Endothelial cell of umbilical vein (primary cell): Measurements from ENCODE around the gene POLR1H. TPM values are rescaled to one million over a fixed set of nuclear protein-coding genes. Genes with fewer than 3 reads are reported as not detected.
"Not testable (repeated sequence)": the region's sequence is repeated elsewhere in the genome, so short reads cannot be mapped to it uniquely, and the experiment has no call there.

ENCODE experiments used
- BruUV-seq: library from RNA; stranded (reverse); fragments of 400-500 nt; replicated peaks from 2 replicates; lab custom pipeline; 2021; lab: Mats Ljungman, UMichigan
- CTCF ChIA-PET: fragments of 300-600, 350-600 bp; sonication (Branson Sonifier 250); formaldehyde crosslinking; loops from one replicate; lab custom pipeline; 2021; ENCODE audit warnings: antibody characterized with exemption, inconsistent platforms; lab: Charles Lee
- POLR2A ChIA-PET: fragments of 300-600, 350-600 bp; sonication (Branson Sonifier 250); formaldehyde crosslinking; loops from one replicate; lab custom pipeline; 2021; ENCODE audit warnings: antibody characterized with exemption, inconsistent platforms; lab: Charles Lee
- DNase-seq: peaks from one replicate; pipeline ENCODE4 v3.0.0-alpha.2; 2011; ENCODE audit warnings: low read depth, low spot score
- FAIRE-seq: peaks from 2 replicates; lab custom pipeline; 2011; peaks lifted over from hg19 to GRCh38; lab: Jason Lieb, UNC
- H2AFZ ChIP-seq: 2 replicates; pipeline ENCODE4 v1.6.0; 2012; ENCODE audit warnings: low read depth, low read length, control low read depth, inconsistent platforms
- H3K27ac ChIP-seq: 2 replicates; pipeline ENCODE4 v1.5.1; 2011; ENCODE audit warnings: low read depth, mild to moderate bottlenecking, control low read depth, low read length, moderate library complexity; ENCODE audit not compliant: insufficient read depth
- H3K27me3 ChIP-seq, 2 experiments: 2 replicates each; pipeline versions ENCODE4 v1.6.0 to v1.6.1; 2011; ENCODE audit warnings: low read length in 2 of 2, mixed read lengths in 1 of 2; ENCODE audit not compliant: control insufficient read depth in 2 of 2, insufficient read depth in 2 of 2
- H3K36me3 ChIP-seq, 2 experiments: 2 replicates in 1 of 2; 3 replicates in 1 of 2; pipeline ENCODE4 v1.5.1; 2011; ENCODE audit warnings: low read length in 2 of 2, mild to moderate bottlenecking in 1 of 2, moderate library complexity in 1 of 2; ENCODE audit not compliant: control insufficient read depth in 2 of 2, insufficient read depth in 2 of 2; ENCODE audit errors: extremely low read depth in 1 of 2
- H3K4me1 ChIP-seq: 3 replicates; pipeline ENCODE4 v1.5.1; 2011; ENCODE audit warnings: mild to moderate bottlenecking, low read length; ENCODE audit not compliant: control insufficient read depth, insufficient read depth; ENCODE audit errors: extremely low read depth
- H3K4me2 ChIP-seq: 2 replicates; pipeline ENCODE4 v1.6.1; 2011; ENCODE audit warnings: low read length, control low read depth, mixed read lengths; ENCODE audit not compliant: insufficient read depth
- H3K4me3 ChIP-seq, 3 experiments: fragments of 200-600 bp in 1 of 3; sonication (generic), shearing (Covaris generic) in 1 of 3; replicated peaks in 1 of 3; 2 replicates each; pipeline ENCODE4 v1.5.1; 2011 to 2016; ENCODE audit warnings: control low read depth in 3 of 3, low read length in 3 of 3, mild to moderate bottlenecking in 2 of 3, inconsistent platforms in 1 of 3, low read depth in 1 of 3, moderate library complexity in 1 of 3; ENCODE audit not compliant: insufficient read depth in 1 of 3
- H3K79me2 ChIP-seq: 2 replicates; pipeline ENCODE4 v1.6.0; 2012; ENCODE audit warnings: low read length, inconsistent platforms; ENCODE audit not compliant: control insufficient read depth, insufficient read depth
- H3K9ac ChIP-seq: replicated peaks from 2 replicates; pipeline ENCODE3; 2011; ENCODE audit warnings: low read length, control low read depth; ENCODE audit not compliant: insufficient read depth; ENCODE audit errors: extremely low read depth
- H3K9me1 ChIP-seq: replicated peaks from 3 replicates; pipeline ENCODE4 v1.6.0; 2011; ENCODE audit warnings: mild to moderate bottlenecking, low read length; ENCODE audit not compliant: control insufficient read depth, insufficient read depth; ENCODE audit errors: extremely low read depth
- H3K9me3 ChIP-seq: replicated peaks from 2 replicates; pipeline ENCODE4 v1.5.1; 2012; ENCODE audit warnings: low read length, inconsistent platforms; ENCODE audit not compliant: control insufficient read depth, insufficient read depth
- H4K20me1 ChIP-seq: replicated peaks from 2 replicates; pipeline ENCODE3; 2011; ENCODE audit warnings: mild to moderate bottlenecking, low read length; ENCODE audit not compliant: control insufficient read depth, insufficient read depth; ENCODE audit errors: extremely low read depth
- CTCF ChIP-seq, 2 donors: IDR thresholded peaks; 1 replicate in 1 of 2; 2 replicates in 1 of 2; pipeline ENCODE4 v1.5.1; 2011; ENCODE audit warnings: low read length in 2 of 2, mild to moderate bottlenecking in 2 of 2, moderate library complexity in 2 of 2, control low read depth in 1 of 2, inconsistent platforms in 1 of 2, low read depth in 1 of 2; ENCODE audit not compliant: insufficient read depth in 1 of 2; ENCODE audit errors: extremely low read depth in 1 of 2
- EZH2 ChIP-seq: IDR thresholded peaks from 2 replicates; pipeline ENCODE4 v1.6.1; 2012; ENCODE audit warnings: borderline replicate concordance, low read depth, mild to moderate bottlenecking, moderate library complexity, low read length, inconsistent platforms; ENCODE audit not compliant: severe bottlenecking
- FOS ChIP-seq: IDR thresholded peaks from 2 replicates; pipeline ENCODE4 v1.6.1; 2011; ENCODE audit warnings: mild to moderate bottlenecking, low read length, moderate library complexity, borderline replicate concordance; ENCODE audit not compliant: insufficient read depth
- GATA2 ChIP-seq: IDR thresholded peaks from 2 replicates; pipeline ENCODE4 v1.7.0; 2011; ENCODE audit warnings: low read depth, mild to moderate bottlenecking, moderate library complexity, mixed read lengths, low read length; ENCODE audit not compliant: insufficient read length, insufficient read depth
- JUN ChIP-seq: IDR thresholded peaks from 2 replicates; pipeline ENCODE4 v1.6.1; 2011; ENCODE audit warnings: borderline replicate concordance, low read depth; ENCODE audit not compliant: insufficient read length, insufficient read depth
- MAX ChIP-seq: IDR thresholded peaks from 2 replicates; pipeline ENCODE4 v1.6.1; 2011; ENCODE audit not compliant: insufficient read depth, insufficient read length
- MYC ChIP-seq: IDR thresholded peaks from one replicate; pipeline ENCODE4 v1.6.1; 2011; ENCODE audit warnings: mild to moderate bottlenecking, low read depth, low read length
- POLR2A ChIP-seq: IDR thresholded peaks from 2 replicates; pipeline ENCODE4 v1.6.1; 2012; ENCODE audit warnings: low read depth, mild to moderate bottlenecking, control low read depth, low read length
- POLR2AphosphoS5 ChIP-seq: IDR thresholded peaks from 2 replicates; pipeline ENCODE4 v1.6.1; 2012; ENCODE audit warnings: low read depth, mild to moderate bottlenecking, control low read depth, low read length, moderate library complexity; ENCODE audit not compliant: insufficient read depth
- dilution Hi-C: fragments of 300-500 bp; cut with MboI; formaldehyde crosslinking; loops from one replicate; pipeline ENCODE4 v1.15.0; 2019; ENCODE audit warnings: low sequenced_read_pairs; ENCODE audit not compliant: extremely low pct_ligation_motif_present
- intact Hi-C: fragments of 100-400 bp; cut with micrococcal nuclease; formaldehyde crosslinking; loops from one replicate; pipeline ENCODE4 v1.10.0; 2022
- polyA plus RNA-seq, 4 experiments: library from polyadenylated mRNA; depleted of rRNA in 3 of 4; stranded (reverse) in 3 of 4; unstranded in 1 of 4; fragments of >200 nt; gene quantifications; 2 replicates each; pipeline versions ENCODE4 v1.2.1 to v1.2.3, GENCODE V29; 2011 to 2012; ENCODE audit warnings: missing spikeins in 1 of 4
- total RNA-seq: library from RNA; stranded (reverse); gene quantifications from 2 replicates; pipeline ENCODE4 v1.2.3, GENCODE V29; 2021

POLR1H gene
- total and polyA plus RNA-seq, 2 donors (not counting 3 experiments of a cell fraction or from before 2014, with no cell fraction given) = 32.5 to 65.3 TPM

- H3K9ac ChIP-seq, H3K9me3 ChIP-seq, dilution Hi-C loops, H3K9me1 ChIP-seq, POLR2A ChIA-PET, H3K79me2 ChIP-seq, DNase-seq, H3K4me1 ChIP-seq, FAIRE-seq, CTCF ChIA-PET, BruUV-seq, H3K4me3 ChIP-seq, H3K27me3 ChIP-seq, H3K27ac ChIP-seq, H3K36me3 ChIP-seq, H4K20me1 ChIP-seq, H2AFZ ChIP-seq, H3K4me2 ChIP-seq: not testable (repeated sequence)
- intact Hi-C loops = loop anchor here (10.0 kb wide), 1 partner anchor 152 kb away; no protein-coding TSS in a partner anchor
These were observed 38.4 kb upstream of the POLR1H start for GRCh38 chr6:30022712-30023111.

- no peaks in the 10 kb centered on the region for H3K27me3 ChIP-seq
- H3K79me2 ChIP-seq = no peaks in the 10 kb centered on the region
- H4K20me1 ChIP-seq = no peaks in the 10 kb centered on the region
- no peak overlapping the region for H2AFZ ChIP-seq
- H3K4me2 ChIP-seq = no peak overlapping the region
- H3K36me3 ChIP-seq = no peaks in the 10 kb centered on the region
- H3K9me1 ChIP-seq = no peaks in the 10 kb centered on the region
- no peaks in the 10 kb centered on the region for H3K4me1 ChIP-seq
- FAIRE-seq (no peak), DNase-seq (no peak)
- no peak overlapping the region for H3K27ac ChIP-seq
- no peak for TF ChIP-seq MYC
- TF ChIP-seq CTCF (IDR thresholded peaks at IDR 0.05; ENCODE audit: extremely low read depth in 1 of 2, insufficient read depth in 1 of 2, low read depth in 1 of 2, low read length in 2 of 2) = no peak
- no peak for TF ChIP-seq FOS
- no peak for TF ChIP-seq POLR2AphosphoS5
- no peak for TF ChIP-seq MAX
- no peak for TF ChIP-seq GATA2
- TF ChIP-seq EZH2 = no peak
- no peak for TF ChIP-seq JUN
- no peak for TF ChIP-seq POLR2A
- H3K9me3 ChIP-seq = no peaks in the 10 kb centered on the region
- ChIA-PET POLR2A (no interaction called here), CTCF (no interaction called here)
- no peak overlapping the region for H3K4me3 ChIP-seq
- H3K9ac ChIP-seq = no peak overlapping the region
- dilution Hi-C loops = no loop called here
- no TSS peak for BruUV-seq
- intact Hi-C loops = loop anchor here (10.0 kb wide), 1 partner anchor 150 kb away; no protein-coding TSS in a partner anchor
These were observed 35.9 kb upstream of the POLR1H start for GRCh38 chr6:30025186-30025585.
